Stimulated activated CD8-positive, alpha-beta memory T cell treated with anti-CD3 and anti-CD28 coated beads, Interleukin-7, amount 100 ng/mL, for 24 hours (primary cell): Measurements from ENCODE around the gene LURAP1L.

ENCODE experiments used
- DNase-seq: peaks from one replicate; pipeline ENCODE4 v3.0.0-alpha.2; 2020; ENCODE audit warnings: low read depth

Gene LURAP1L

DNA sequence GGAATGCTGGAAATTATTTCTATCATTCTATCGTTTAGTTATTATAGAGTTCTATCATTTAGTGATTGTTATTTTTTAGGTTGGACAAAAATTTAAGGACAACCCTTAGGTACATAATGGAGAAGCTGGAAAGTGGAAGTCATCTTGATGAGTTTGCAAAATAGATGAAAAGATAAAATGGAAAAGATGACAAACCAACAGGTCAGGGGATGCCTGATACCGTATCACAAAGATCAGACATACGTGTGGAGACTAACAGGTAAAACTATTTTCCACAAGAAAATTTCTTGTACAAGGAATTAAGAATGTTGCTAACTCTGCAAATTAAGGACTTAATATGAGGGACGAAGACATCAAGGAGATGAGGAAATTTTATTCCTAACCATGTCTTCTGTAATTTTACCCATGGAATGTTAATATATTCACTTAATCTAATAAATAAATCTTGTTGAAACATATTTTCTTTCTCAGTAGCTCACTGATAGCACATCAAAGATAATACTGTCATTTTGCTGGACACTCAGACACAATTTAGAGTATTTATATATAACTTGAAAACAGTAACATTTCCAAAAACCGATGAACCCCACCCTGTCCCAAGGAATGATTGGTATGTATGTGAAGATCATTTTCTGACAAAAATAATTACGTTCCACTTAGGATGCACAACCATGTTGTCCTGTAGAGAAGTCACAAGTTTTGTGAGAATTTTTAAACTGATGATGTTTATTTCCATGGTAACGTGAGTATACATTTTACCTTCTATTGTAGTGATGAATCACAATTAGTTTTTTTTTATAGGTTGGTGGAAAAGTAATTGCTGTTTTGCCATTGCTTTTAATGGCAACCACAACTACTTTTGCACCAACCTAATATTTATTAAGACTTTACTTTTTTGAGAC, 2.6 kb downstream of the LURAP1L start:
- no peak for DNase-seq

DNA sequence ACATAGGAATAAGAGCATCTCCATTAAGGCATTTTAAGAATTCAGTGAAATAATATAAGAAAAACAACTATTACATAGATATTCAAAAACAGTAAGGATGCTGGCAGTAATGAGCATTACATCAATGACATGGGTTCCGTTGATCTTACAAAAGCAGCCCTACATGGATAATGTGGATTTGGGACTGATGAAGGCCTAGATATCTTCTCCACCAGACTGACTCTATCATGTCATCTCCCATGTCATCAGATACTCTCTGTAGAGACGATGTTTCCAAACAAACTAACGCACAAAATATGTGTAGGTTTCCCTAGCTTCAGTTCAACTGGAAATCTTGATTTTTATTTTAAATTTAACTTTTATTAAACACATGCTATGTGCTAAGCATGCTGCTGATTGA, 3.6 kb downstream of the LURAP1L start:
- DNase-seq, result no peak

DNA sequence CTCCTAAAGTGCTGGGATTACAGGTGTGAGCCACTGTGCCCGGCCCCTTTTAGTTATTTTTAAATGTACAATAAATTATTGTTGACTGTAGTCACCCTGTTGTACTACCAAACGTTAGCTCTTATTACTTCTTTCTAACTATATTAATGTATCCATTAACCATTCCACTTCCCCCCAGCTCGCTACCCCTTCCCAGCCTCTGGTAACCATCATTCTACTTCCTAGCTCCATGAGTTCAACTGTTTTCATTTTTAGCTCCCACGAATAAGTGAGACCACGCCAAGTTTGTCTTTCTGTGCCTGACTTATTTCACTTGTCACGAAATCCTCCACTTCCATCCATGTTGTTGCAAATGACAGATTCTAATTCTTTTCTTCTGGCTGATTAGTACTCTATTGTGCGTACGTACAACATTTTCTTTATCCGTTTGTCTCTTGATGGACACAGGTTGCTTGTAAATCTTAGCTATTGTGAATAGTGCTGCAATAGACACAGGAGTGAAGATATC, 6.5 kb downstream of the LURAP1L start:
- no peak for DNase-seq

DNA sequence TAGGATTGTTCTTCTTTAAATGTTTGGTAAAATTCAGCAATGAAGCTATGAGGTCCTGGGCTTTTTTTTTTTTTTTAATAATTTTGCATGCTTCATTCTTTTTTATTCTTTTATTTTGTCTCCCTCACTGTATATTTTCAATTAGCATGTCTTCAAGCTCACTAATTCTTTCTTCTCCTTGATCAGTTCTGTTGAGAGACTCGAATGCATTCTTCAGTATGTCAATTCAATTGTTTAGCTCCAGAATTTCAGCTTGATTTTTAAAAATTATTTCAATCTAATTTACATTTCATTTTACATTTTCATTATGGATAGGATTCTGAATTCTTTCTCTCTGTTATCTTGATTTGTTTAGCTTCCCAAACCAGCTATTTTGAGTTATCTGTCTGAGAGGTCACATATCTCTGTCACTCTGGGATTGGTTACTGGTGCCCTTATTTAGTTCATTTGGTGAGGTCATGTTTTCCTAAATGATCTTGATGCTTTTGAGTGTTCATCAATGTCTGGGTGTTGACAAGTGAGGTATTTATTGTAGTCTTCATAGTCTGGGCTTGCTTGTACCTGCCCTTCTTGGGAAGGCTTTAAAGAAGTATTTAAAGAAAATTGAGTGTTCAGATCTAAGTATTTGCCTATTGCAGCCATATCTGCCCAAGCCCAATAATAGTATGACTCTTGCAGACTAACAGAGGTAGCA, 9.1 kb downstream of the LURAP1L start:
- DNase-seq, result no peak

DNA sequence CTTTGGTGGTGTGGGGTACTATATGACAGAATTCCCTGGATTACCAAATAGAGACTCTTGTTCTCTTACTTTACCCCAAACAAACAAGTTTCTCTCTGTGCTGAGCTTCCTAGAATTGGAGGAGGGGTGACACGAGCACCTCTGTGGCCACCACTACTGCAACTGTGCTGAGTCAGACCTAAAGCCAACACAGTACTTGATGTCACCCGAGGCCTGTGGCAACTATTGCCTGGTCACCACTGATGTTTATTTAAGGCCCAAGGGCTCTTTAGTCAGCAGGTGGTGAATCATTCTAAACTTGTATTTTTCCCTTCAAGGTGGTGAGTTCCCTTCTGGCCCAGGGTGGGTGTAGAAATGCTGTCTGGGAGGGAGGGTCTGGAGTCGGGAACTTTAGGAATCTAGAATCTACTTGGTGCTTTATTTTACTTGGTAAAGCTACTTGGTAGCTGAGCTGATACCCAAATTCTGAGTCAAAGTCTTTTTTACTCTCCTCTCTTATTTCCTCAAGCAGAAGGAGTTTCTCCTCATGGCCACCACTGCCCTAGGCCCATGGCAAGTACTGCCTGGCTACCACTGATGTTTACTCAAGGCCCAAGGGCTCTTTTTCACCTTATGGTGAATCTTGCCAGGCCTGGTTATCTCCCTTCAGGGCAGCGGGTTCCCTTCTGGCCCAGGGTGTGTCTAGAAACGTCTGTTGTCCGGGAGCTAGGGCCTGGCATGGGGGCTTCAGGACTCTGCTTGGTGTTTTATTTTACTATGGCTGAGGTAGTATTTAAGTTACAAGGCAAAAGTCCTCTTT, 9.8 kb downstream of the LURAP1L start:
- DNase-seq, result no peak

DNA sequence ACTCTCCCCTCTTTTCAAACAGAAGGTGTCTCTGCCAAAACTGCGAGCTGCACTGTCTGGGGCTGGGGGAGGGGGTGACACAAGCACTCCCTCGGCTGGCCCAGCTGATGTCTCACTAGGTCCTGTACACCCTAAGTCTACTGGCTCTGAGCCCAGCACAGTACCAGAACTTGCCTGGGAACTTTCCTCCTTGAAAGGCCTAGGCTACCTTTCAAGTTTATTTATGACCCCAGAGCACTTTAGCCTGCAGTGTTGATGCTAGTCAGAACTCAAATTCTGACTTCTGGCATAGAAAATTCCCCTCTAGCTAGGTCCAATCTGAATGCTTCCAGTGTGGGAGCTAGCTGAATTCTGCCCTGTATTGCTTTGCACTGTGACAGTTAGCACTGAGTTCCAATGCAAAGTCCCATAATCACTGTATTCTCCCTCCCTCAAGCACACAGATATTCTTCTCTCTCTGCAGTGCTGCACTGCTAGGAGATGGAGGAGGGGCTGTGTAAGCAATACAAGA, 10.5 kb downstream of the LURAP1L start:
- DNase-seq, result no peak

DNA sequence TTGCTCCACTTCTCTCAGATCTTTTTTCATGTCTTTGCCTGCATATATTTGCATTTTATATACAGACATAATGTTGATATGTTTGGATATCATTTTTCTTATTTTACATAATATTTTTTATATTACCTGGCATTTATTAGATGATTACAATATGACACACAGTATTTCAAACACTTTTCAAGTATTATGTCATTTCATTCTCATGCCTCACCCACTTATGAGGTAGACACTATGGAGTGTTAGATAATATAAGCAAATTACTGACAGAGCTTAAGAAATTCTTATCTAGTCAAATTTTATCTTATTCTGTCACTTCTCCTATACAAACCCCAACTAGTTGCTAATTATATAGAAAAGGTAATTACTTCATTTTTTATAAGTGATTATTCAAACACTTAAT, 11.1 kb downstream of the LURAP1L start:
- no peak for DNase-seq

DNA sequence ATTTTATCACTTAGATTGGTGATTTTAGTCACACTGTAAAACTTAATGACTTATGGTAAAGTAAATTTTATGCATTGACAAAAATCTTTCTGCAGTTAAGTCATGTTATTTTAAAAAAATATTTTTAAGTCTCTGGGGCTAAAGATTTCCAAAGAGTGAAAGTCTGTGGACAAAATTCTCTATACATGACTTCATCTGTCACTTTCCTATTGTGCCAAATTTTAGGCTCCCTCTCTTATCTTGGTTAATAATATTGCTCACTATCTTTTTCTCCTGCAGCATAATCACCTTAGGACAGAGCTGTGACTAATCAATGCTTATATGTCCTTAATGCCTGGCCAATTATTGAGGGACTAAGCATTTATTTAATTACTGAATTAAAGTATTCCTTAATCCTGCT, 15.2 kb downstream of the LURAP1L start:
- no peak for DNase-seq

DNA sequence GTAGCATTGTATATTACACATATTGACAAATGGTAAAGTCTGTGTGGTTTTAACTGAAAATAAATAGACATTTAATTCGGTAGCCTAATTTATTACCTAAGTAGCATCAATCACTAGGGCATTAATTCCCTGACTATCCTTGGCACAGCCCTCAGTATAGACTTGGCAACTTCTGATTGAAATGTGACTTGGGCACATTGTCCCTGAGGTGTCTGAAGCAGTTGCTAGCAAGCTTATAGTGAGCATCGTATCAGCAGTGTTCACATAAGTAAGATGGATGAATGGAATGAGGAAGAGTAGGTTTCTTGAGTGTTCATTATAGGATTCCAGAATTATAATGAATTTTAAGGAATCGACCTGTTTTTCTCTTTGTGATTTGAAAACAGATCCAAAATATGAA, 16.1 kb downstream of the LURAP1L start:
- no peak for DNase-seq

DNA sequence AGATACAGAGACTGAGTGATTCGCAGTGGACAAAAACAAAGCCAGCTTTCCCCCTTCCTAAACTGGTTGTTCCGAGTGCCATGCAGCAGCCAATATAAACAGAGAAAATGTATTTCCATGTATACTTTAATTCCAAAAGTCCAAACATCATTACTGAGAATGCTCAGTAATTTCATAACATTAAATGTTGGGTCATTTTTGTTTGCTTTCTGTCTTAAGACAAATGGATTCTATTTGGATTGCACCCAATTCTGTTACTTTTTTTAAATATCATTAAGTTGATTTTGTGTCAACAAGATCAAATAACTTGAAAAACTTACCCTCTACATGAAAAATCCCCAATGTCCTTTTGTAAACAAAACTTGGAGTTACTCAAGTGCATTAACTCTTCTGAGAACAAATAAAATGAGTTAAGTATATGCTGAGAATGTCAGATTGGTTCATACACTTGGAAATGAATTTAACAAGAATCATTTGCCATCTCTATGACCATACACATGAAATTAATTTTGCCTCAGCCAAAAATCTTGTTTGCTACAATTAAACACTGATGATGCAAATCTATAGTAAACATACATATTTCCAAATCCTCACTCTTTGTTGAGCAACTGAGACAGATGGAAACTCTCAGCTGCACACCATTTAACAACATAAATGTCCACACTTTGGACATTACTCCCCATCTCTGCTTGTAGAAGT, 19.4 kb downstream of the LURAP1L start:
- DNase-seq, result no peak

DNA sequence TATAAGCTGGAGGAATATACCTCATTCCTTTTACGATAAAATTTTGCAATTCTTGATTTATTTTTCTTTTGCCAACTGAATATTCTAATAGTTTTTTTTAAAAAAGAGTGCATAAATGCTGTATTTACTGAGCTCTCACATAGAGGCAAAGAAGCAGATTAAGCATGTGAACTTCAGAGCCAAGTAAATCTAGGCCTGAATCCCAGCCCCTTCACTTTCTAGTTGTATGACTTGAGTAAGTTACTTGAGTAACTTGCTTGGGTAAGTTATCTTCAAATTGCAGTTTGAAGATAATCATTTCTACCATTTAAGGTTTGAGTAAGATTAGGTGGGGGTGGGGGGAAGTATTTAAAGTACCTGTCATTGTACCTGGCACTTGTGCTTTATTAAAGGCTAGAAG, 21.8 kb downstream of the LURAP1L start:
- no peak for DNase-seq

DNA sequence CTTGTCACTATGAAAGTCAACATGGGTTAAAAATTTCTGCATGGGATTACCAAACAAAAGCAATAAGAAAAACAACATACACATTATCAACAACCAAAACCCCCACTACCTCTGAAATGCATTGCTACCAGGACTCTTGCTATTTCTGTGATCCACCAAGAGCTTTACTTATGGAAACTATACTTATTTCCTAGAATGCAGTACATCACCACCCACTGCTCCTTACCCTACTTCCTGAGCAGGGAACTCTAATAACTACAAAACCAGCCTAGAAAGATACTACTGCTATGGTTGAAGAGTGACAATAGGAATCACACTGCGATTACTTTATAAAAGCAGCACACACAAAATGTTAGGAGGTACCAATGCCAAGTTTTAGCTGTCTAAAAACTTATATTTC, 22.2 kb downstream of the LURAP1L start:
- no peak for DNase-seq

DNA sequence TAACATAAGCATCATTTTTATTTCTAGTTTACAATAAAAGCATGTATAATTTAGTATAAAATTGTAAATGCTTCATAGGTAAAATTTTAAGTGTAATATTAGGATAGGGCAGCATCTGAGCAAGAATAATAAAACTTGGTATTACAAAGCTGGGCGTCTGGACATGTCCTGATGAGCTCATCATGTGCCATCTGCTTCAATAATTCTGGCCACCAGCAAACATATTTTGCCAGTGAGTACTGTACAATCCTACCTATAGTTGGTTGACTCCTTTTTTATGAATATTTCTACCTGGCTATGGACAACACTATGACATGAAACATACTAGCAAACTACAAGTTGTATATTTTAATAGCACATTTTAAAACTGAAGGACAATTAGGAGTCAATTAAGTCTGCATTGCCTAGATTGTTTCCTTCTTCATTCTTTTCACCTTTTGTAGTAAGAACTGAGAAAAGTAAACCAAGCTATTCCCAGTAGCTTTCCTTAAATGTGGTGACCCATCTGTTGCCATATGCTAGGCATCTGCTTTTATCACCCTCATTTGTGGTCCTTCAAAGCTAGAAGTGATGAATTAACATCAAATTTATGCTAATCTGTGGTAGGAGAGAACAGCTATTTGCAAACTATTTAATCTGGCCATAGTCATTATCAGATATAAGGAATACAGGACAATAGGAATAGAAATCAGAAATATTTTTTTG, 23.4 kb downstream of the LURAP1L start:
- DNase-seq, result no peak

DNA sequence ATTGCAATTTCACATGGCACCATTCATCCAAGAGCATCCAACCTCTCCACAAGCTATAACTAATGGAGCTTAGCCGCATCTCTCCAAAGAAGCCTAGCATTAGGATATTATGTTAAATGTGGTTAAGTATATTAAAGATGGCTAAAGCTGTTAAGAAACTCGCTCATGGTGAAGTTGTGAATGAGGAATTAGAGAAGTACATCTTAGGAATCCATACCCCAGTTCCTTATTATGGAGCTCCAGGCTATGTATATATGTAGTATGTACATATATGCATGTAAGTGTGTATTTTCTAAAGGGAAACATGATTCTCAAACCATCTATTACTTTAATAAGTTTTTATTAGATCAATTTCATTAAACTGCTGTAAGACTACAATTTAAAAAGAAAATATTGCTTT, 26.4 kb downstream of the LURAP1L start:
- no peak for DNase-seq

DNA sequence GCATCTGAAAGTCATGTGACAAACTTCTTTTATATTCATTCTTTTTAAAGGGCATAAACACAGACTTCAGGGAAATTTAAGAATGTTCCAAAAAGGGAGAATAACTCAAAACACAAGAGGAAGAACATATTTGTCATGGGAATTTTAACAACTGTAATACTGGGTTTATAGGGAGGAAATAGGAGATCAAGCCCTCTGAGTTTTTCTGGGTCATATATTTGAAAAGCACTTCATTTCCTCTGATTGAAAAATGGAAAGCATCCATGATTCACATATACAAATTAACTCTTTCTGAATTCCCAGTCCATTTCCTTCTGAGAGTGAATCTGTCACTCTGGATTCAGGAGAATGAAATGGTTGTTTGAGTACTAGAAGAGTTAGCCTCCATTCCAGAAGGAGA, 26.8 kb downstream of the LURAP1L start:
- no peak for DNase-seq

DNA sequence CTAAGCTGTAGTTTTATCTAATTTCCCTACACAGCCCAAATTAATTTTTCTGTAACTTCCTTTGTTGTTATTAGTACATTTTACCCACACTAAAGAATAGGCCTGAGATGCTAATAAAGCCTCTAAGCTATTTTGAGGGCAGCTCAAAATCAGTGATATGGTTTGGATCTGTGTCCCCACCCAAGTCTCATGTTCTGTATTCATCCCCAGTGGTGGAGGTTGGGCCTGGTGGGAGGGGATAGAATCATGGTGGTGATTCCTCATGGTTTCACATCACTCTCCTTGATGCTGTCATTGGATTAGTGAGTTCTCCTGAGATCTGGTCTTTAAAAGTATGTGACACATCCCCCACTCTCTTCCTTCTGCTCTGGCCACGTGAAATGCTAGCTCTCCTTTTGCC, 27.3 kb downstream of the LURAP1L start:
- DNase-seq, result no peak

DNA sequence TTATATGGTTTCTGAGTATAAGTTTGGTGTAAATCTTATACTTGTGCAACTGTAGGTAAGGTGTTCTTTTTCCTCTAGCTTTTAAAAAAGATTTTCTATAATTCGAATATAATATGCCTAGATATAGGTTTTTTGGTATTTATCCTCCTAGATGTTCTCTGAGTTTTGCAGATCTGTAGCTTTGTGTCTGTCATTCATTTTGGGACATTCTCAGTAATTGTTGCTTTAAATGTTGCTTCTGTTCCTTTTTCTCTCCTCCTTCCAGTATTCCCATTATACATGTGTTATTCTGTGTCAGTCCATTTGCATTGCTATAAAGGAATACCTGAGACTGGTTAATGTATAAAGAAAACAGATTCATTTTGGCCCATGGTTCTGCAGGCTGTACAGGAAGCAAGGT, 33.7 kb downstream of the LURAP1L start:
- no peak for DNase-seq

DNA sequence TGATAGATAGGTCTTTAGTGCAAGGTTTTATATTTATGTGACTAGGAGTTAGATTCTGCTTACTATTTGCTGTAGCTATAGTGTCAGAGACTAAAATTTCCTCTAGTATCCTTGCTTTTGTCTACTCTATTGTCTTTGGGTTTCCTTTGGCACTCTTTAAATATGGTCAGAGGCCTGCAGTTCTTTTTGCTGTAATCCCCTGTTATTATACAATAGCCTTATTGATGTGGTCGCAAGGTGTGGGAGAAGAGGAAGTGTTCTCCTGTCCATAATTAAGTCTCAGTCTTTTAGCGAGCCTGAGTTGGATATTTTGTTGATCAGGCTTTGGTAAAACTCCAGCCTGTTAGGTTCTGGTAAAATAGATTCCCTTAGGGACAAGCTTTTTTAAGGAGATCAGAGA, 34.9 kb downstream of the LURAP1L start:
- no peak for DNase-seq

DNA sequence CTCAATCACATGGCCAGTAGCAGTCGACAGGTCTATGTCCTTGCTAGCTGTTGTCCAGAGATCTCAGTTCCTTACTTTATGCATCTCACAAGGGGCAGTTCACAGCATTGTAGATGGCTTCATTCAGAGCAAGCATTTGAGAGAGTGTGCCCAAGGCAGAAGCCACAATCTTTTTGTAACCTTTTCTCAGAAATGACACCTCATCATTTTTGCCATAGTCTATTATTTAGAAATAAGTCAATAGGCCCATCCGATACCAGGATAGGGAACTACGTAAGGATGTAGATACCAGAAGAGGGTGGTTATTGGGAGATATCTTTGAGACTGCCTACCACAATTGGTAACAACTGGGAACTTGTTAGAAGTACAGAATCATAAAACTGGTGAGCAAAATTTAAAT, 37.1 kb downstream of the LURAP1L start:
- no peak for DNase-seq

DNA sequence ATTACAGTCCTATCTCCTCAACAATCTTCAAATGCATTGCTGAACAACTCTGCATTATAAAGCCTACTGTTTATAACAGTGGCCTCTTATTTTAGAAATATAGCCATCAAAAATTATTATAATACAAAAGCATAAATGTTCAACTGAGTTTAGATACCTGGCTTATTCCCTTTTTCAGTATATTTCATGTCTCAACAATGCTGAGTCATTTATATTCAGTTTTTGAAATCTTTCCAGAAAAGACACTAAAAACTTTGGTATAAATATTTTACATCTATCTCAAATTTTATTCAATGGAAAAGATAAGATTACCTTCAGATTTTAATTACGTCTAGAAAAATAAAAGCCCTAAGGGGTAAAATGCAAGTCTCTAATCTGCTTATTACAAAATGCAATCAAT, 37.9 kb downstream of the LURAP1L start:
- DNase-seq, result no peak

DNA sequence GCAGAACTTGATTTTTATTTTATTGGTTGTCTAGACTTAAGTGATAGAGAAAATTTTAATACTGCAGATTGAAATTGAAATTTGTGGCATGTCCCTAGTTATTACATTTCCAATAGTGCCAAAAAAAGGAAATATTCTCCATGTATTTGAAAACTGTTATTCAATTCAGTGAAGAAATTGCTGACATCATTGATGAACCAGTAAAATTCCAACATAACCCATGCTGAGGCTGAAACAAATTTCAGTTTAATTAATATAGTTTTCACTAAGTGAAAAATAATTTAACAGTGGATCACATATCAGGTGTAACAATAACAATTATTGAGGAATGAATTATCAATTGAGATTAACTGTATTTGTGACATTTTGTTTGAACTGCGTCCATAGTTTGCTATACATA, 38.7 kb downstream of the LURAP1L start:
- DNase-seq, result no peak
